ENCODE data around the gene EID2B. TPM values are rescaled to one million over a fixed set of nuclear protein-coding genes. Genes with fewer than 3 reads are reported as not detected.

Gene EID2B
- total and polyA plus RNA-seq, 9 of the 15 experiments (the other 6 are each of a cell fraction or from before 2014, with no cell fraction given), result 2.8 to 8.8 (median 4.8) TPM

DNA sequence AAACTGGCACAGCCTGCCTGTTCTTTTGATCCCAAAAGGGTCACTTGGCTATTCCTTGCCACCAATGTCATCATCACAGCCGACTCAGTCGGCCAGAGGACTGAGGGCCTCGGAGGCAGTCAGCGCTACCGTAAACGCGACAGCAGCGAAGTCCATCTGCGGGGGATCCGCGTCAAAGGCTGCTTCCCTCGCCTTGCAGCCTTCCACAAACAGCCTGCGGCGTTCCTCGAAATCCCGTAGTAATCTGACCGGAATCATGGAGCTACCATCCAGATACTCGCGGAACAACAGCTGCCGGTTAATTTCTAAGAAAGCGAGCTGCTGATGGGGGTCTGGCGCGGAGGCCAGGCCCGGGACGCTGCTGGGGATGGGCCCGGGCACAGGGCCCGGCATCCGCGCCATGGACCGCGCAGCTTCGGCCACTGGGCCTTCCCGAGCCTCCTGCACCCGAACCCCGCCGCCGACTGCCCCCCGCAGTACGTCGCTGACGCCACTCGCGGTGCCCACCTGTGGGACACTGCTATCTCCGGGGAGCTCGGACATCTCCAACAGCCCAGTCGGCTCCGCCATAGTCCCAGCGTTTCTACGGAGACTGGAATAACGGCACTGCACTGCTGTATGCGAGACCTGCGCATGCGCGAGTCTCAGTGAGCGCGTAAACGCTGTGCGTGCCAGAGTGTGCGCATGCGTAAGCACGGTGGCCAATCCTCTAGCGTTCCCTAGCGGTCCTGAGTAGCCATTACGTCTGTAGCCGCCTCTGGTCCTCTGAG lies at the start of gene EID2B (continued):
- no peak for TF ChIP-seq BRF1 (IDR thresholded peaks at IDR 0.05; ENCODE audit: borderline replicate concordance, extremely low read depth, insufficient read length)
- TF ChIP-seq, protein P1, sequence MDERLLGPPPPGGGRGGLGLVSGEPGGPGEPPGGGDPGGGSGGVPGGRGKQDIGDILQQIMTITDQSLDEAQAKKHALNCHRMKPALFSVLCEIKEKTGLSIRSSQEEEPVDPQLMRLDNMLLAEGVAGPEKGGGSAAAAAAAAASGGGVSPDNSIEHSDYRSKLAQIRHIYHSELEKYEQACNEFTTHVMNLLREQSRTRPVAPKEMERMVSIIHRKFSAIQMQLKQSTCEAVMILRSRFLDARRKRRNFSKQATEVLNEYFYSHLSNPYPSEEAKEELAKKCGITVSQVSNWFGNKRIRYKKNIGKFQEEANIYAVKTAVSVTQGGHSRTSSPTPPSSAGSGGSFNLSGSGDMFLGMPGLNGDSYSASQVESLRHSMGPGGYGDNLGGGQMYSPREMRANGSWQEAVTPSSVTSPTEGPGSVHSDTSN (CRISPR knock-in tag; IDR thresholded peaks at IDR 0.05; ENCODE audit: low read depth), result no peak
- TF ChIP-seq, protein P1 (tag; conservative IDR thresholded peaks at IDR 0.05; ENCODE audit: low read depth), result no peak
- peak in 1 of 2 experiments; percentile 65; a peak in 1 of 4 replicates for TF ChIP-seq FOXK2 (conservative IDR thresholded peaks at IDR 0.05 in 1 of 2, IDR thresholded peaks at IDR 0.05 in 1 of 2; ENCODE audit: low read depth in 2 of 2)
- no peak for TF ChIP-seq KHSRP (IDR thresholded peaks at IDR 0.05)
- peak; percentile 61 to 62; a peak in 3 of 4 replicates for TF ChIP-seq MAZ (CRISPR knock-in tag; conservative IDR thresholded peaks at IDR 0.05 in 1 of 2, IDR thresholded peaks at IDR 0.05 in 1 of 2)
- no peak for TF ChIP-seq HMG20A (CRISPR knock-in tag; conservative IDR thresholded peaks at IDR 0.05)
- TF ChIP-seq CEBPG (CRISPR knock-in tag; IDR thresholded peaks at IDR 0.05), result peak; percentile 51; the same call in 1 of the 2 replicates
- TF ChIP-seq CEBPG (tag; conservative IDR thresholded peaks at IDR 0.05 in 1 of 2, IDR thresholded peaks at IDR 0.05 in 1 of 2), result no peak; a peak in 1 of 4 replicates
- peak; percentile 88 for TF ChIP-seq RBFOX2 (IDR thresholded peaks at IDR 0.05; ENCODE audit: low read depth, low read length)
- 0 out of 2 replicates have a peak, but pooled peaks have one; percentile 13 for TF ChIP-seq LCOR (CRISPR knock-in tag; IDR thresholded peaks at IDR 0.05)
- TF ChIP-seq RAD21 (CRISPR knock-in tag; conservative IDR thresholded peaks at IDR 0.05 in 1 of 2, IDR thresholded peaks at IDR 0.05 in 1 of 2), result peak; percentile 98
- TF ChIP-seq CREB1 (IDR thresholded peaks at IDR 0.05), result no peak; the same call in 1 of the 2 replicates
- TF ChIP-seq CREB1 (CRISPR knock-in tag; IDR thresholded peaks at IDR 0.05), result peak; percentile 68; the same call in 1 of the 2 replicates
- TF ChIP-seq RUNX1 (IDR thresholded peaks at IDR 0.05; ENCODE audit: low read depth), result no peak
- TF ChIP-seq GATAD2B (IDR thresholded peaks at IDR 0.05; ENCODE audit: borderline replicate concordance), result 0 out of 2 replicates have a peak, but pooled peaks have one; percentile 16
- TF ChIP-seq, protein P2, sequence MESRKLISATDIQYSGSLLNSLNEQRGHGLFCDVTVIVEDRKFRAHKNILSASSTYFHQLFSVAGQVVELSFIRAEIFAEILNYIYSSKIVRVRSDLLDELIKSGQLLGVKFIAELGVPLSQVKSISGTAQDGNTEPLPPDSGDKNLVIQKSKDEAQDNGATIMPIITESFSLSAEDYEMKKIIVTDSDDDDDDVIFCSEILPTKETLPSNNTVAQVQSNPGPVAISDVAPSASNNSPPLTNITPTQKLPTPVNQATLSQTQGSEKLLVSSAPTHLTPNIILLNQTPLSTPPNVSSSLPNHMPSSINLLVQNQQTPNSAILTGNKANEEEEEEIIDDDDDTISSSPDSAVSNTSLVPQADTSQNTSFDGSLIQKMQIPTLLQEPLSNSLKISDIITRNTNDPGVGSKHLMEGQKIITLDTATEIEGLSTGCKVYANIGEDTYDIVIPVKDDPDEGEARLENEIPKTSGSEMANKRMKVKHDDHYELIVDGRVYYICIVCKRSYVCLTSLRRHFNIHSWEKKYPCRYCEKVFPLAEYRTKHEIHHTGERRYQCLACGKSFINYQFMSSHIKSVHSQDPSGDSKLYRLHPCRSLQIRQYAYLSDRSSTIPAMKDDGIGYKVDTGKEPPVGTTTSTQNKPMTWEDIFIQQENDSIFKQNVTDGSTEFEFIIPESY (CRISPR knock-in tag; IDR thresholded peaks at IDR 0.05), result peak; percentile 62
- no peak for TF ChIP-seq ILF3 (IDR thresholded peaks at IDR 0.05; ENCODE audit: borderline replicate concordance)
- TF ChIP-seq, protein P3, sequence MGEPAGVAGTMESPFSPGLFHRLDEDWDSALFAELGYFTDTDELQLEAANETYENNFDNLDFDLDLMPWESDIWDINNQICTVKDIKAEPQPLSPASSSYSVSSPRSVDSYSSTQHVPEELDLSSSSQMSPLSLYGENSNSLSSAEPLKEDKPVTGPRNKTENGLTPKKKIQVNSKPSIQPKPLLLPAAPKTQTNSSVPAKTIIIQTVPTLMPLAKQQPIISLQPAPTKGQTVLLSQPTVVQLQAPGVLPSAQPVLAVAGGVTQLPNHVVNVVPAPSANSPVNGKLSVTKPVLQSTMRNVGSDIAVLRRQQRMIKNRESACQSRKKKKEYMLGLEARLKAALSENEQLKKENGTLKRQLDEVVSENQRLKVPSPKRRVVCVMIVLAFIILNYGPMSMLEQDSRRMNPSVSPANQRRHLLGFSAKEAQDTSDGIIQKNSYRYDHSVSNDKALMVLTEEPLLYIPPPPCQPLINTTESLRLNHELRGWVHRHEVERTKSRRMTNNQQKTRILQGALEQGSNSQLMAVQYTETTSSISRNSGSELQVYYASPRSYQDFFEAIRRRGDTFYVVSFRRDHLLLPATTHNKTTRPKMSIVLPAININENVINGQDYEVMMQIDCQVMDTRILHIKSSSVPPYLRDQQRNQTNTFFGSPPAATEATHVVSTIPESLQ (CRISPR knock-in tag; IDR thresholded peaks at IDR 0.05), result 0 out of 2 replicates have a peak, but pooled peaks have one; percentile 47
